ENCODE results near the gene SNAP47.

Gene SNAP47, protein sequence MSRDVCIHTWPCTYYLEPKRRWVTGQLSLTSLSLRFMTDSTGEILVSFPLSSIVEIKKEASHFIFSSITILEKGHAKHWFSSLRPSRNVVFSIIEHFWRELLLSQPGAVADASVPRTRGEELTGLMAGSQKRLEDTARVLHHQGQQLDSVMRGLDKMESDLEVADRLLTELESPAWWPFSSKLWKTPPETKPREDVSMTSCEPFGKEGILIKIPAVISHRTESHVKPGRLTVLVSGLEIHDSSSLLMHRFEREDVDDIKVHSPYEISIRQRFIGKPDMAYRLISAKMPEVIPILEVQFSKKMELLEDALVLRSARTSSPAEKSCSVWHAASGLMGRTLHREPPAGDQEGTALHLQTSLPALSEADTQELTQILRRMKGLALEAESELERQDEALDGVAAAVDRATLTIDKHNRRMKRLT

DNA sequence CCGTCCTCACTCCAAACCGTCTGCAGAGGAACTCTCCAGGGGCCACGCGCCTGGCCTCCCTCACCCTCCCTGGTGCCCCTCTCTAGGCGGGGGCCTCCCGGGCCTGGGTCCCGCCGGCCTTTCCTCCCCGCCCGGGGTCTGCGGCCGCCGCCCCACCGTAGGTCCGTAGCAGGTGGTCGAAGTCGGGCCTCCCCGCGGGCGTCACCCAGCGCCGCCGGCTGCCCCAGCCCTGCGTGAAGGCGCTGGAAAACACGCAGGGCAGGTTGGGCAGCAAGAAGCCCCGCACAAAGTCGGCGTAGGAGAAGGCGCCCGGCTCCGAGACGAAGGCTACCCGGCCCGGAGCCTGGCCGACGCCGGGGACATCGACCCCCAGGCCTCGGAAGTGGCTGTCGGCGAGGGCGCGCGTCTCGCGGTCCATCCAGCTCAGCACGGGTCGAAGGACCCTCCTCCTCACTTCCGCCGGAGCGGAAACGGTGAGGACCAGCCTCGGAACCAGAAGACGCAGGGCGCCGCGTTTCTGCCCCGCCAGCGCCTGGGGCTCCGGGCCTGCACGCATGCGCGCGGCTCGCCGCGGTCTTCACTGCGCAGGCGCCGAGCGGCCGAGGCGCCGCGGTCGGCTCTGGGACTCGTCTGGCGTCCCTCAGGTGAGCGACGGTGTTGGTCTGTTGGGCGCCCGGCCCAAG is at the start of gene SNAP47, which contains the start of gene JMJD4:
SNAP47 (plus strand) TSS at position 580 of the 683 bp plus-strand sequence. CDS start 12,302 bp downstream, outside the sequence.
JMJD4 (minus strand) TSS at position 447 of the 683 bp plus-strand sequence; CDS start at position 418, 29 bp downstream.
- TF ChIP-seq, protein P1, sequence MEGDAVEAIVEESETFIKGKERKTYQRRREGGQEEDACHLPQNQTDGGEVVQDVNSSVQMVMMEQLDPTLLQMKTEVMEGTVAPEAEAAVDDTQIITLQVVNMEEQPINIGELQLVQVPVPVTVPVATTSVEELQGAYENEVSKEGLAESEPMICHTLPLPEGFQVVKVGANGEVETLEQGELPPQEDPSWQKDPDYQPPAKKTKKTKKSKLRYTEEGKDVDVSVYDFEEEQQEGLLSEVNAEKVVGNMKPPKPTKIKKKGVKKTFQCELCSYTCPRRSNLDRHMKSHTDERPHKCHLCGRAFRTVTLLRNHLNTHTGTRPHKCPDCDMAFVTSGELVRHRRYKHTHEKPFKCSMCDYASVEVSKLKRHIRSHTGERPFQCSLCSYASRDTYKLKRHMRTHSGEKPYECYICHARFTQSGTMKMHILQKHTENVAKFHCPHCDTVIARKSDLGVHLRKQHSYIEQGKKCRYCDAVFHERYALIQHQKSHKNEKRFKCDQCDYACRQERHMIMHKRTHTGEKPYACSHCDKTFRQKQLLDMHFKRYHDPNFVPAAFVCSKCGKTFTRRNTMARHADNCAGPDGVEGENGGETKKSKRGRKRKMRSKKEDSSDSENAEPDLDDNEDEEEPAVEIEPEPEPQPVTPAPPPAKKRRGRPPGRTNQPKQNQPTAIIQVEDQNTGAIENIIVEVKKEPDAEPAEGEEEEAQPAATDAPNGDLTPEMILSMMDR (IDR thresholded peaks at IDR 0.05): no peak

DNA sequence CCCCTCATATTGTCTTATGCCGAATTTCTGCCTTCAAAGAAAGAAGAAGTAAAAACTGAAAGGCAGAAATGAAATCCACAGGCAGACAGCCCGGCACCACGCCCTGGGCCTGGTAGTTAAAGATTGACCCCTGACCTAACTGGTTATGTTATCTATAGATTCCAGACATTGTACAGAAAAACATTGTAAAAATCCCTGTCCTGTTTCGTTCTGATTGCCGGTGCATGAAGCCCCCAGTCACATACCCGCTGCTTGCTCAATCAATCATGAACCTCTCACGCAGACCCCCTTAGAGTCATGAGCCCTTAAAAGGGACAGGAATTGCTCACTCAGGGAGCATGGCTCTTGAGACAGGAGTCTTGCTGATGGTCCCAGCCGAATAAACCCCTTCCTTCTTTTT is 49.4 kb upstream of the SNAP47 start:
- TF ChIP-seq, protein P1 (IDR thresholded peaks at IDR 0.05): no peak

DNA sequence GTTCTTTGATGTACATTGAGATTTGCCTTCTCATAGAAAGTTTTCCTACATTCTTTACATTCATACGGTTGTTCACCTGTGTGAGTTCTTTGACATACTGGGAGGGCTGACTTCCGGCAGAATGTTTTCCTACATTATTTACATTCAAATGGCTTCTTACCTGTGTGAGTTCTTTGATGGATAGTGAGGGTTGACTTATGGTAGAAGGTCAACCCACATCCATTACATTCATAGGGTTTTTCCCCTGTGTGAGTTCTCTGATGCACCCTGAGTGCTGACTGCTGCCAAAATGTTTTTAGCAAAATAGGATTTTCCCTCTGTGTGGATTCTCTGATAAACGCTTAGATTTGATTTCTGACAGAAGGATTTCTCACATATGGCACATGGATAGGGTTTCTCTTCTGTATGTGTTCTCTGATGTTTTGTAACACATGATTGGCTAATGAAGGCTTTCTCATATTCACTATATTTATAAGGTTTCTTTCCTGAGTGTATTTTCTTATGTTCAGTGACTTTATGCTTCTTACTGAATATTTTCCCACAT is 37.8 kb upstream of the SNAP47 start:
- TF ChIP-seq, protein P1 (IDR thresholded peaks at IDR 0.05): no peak

DNA sequence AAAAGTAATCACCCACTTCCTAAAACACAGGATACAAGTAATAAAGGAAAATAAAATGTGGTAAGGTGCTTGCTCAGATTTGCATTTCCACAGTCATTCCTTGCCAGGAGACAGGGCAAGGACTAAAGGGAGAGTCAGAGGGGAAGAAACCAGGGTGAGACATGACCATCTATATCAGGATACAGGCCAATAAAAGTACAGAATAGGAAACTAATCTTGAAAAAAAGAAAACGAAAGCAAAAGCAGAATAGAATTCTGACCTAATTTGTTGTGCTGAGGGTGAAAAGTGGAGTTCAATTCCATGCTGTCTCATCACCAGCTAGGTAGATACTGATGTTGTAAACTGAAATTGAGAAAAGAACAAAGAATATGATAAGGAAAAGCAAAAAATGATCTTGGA is 27.4 kb upstream of the SNAP47 start:
- TF ChIP-seq, protein P1 (IDR thresholded peaks at IDR 0.05): no peak

DNA sequence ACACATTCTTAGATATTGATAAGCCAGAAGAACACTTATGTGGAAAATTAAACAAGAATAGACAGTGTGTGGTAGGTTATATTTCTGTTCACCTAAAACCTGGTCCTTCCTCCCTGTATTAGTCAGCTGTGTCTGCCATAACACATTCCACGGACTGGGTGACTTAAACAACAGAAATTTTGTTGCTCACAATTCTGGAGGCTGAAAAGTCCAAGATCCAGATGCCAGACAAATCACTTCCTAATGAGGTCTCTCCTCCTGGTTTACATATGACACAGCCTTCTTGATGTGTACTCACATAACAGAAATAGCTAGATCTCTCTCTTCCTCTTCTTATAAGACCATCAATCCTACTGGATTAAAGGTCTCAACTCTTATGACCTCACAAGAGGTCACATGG is 25.8 kb upstream of the SNAP47 start:
- TF ChIP-seq, protein P1 (IDR thresholded peaks at IDR 0.05): no peak

DNA sequence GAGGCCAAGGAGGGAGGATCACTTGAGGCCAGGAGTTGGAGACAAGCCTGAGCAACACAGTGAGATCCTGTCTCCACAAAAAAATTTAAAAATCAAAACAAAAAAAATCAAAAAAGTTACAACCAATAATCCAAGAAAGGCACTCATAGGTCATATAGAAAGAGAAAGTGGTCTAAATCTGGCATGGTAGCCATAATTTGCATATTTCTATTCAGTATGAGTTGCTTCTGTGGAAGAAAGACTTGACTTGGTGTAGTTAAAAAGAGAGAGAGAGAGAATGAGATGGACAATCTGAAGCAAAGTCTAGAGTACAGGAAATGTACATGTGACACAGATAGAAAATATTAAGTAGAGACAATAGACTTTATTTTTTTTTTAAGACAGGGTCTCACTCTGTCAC is 22.6 kb upstream of the SNAP47 start:
- TF ChIP-seq, protein P1 (IDR thresholded peaks at IDR 0.05): no peak

DNA sequence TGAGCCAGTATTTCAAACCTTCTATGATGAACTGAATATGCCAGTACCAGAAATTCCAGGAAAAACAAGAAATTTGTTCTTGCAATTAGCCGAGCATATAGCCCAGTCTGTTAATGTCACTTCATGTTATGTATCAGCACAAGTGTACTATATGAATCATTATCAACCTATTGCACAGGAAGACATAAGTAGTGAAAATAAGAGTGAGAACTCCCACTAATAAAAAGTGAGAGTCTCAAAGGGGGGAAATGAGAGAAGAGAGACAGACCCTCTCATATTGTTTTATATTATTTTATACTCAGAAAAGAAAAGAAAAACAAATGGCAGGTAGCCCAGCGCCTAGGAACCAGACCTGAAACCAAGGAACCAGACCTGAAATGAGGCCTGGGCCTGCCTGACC is 16.3 kb upstream of the SNAP47 start:
- TF ChIP-seq, protein P1 (IDR thresholded peaks at IDR 0.05): no peak
